Panc1 (cell line): ENCODE measurements around the gene CPB1. TPM values are rescaled to one million over a fixed set of nuclear protein-coding genes. Genes with fewer than 3 reads are reported as not detected.

ENCODE experiments used
- ATAC-seq: fragments of 200-7000 bp; cut with Tn5 transposase; 2 replicates; pipeline ENCODE4 v1.9.1; 2020; ENCODE audit warnings: mild to moderate bottlenecking, moderate library complexity
- BruUV-seq: library from RNA; stranded (reverse); fragments of 400-500 nt; replicated peaks from 2 replicates; lab custom pipeline; 2021; lab: Mats Ljungman, UMichigan
- CTCF ChIA-PET: fragments of 300-600 bp; sonication (Branson Sonifier 250); formaldehyde crosslinking; loops from one replicate; lab custom pipeline; 2022; ENCODE audit warnings: antibody characterized with exemption; lab: Charles Lee
- POLR2A ChIA-PET: fragments of 300-600 bp; sonication (Branson Sonifier 250); formaldehyde crosslinking; loops from one replicate; lab custom pipeline; 2022; ENCODE audit warnings: antibody characterized with exemption; lab: Charles Lee
- DNase-seq: peaks from one replicate; pipeline ENCODE4 v3.0.0-alpha.2; 2010; ENCODE audit warnings: low read depth, low spot score
- H3K27ac ChIP-seq: 2 replicates; pipeline ENCODE4 v1.5.1; 2011; ENCODE audit warnings: mild to moderate bottlenecking, low read length, inconsistent platforms
- H3K27me3 ChIP-seq: fragments of 200-500 bp; sonication (Bioruptor generic); 2 replicates; pipeline ENCODE4 v1.6.0; 2014; ENCODE audit warnings: low read length, inconsistent platforms; ENCODE audit not compliant: control insufficient read depth, insufficient read depth
- H3K36me3 ChIP-seq: fragments of 200-500 bp; sonication (Bioruptor generic); 2 replicates; pipeline ENCODE4 v1.5.1; 2014; ENCODE audit warnings: inconsistent platforms, mild to moderate bottlenecking, low read length, moderate library complexity; ENCODE audit not compliant: control insufficient read depth, insufficient read depth
- H3K4me1 ChIP-seq: 2 replicates; pipeline ENCODE4 v1.5.1; 2011; ENCODE audit warnings: inconsistent platforms, mild to moderate bottlenecking, low read length, moderate library complexity; ENCODE audit not compliant: control insufficient read depth, insufficient read depth
- H3K4me3 ChIP-seq, 2 experiments: 2 replicates each; pipeline ENCODE4 v1.5.1; 2011 to 2012; ENCODE audit warnings: low read depth in 2 of 2, low read length in 2 of 2, mild to moderate bottlenecking in 2 of 2, inconsistent platforms in 1 of 2, moderate library complexity in 1 of 2
- H3K9me3 ChIP-seq: fragments of 200-500 bp; sonication (Bioruptor generic); 2 replicates; pipeline ENCODE4 v1.5.1; 2014; ENCODE audit warnings: low read depth, mild to moderate bottlenecking, inconsistent platforms, low read length, moderate library complexity; ENCODE audit not compliant: control insufficient read depth, insufficient read depth
- CTCF ChIP-seq: fragments of 450-650 bp; IDR thresholded peaks from 2 replicates; pipeline ENCODE4 v1.5.1; 2017; ENCODE audit warnings: mild to moderate bottlenecking
- POLR2AphosphoS5 ChIP-seq: IDR thresholded peaks from 2 replicates; pipeline ENCODE4 v1.6.1; 2012; ENCODE audit warnings: mild to moderate bottlenecking, low read depth, low read length, moderate library complexity
- SIN3A ChIP-seq: IDR thresholded peaks from 2 replicates; pipeline ENCODE4 v1.6.1; 2012; ENCODE audit warnings: low read depth, mild to moderate bottlenecking, low read length, moderate library complexity, borderline replicate concordance; ENCODE audit not compliant: insufficient read depth
- TCF7L2 ChIP-seq: IDR thresholded peaks from 2 replicates; pipeline ENCODE4 v1.6.1; 2011; ENCODE audit warnings: mild to moderate bottlenecking, low read depth, low read length, inconsistent platforms
- in situ Hi-C: cut with HindIII; loops from 2 replicates; pipeline ENCODE4 v1.10.0; 2016; ENCODE audit warnings: low sequenced_read_pairs, low pct_unique_long_range_greater_than_20kb
- intact Hi-C: fragments of 100-400 bp; cut with micrococcal nuclease; formaldehyde crosslinking; loops from one replicate; pipeline ENCODE4 v1.10.0; 2022; ENCODE audit not compliant: unreplicated experiment
- total RNA-seq: library from RNA; stranded (reverse); gene quantifications from one replicate; pipeline ENCODE4 v1.2.1, GENCODE V29; 2021; ENCODE audit not compliant: unreplicated experiment
- TF ChIP-seq, protein P1 (sequence below), 2 experiments: IDR thresholded peaks; 2 replicates each; pipeline ENCODE4 v1.6.1; 2011 to 2012; ENCODE audit warnings: low read depth in 2 of 2, control low read depth in 1 of 2, low read length in 1 of 2, mild to moderate bottlenecking in 1 of 2, moderate library complexity in 1 of 2; ENCODE audit not compliant: insufficient read depth in 1 of 2

The CPB1 gene
- total RNA-seq, 1 experiment from 2014 or later = 4.4 TPM

DNA sequence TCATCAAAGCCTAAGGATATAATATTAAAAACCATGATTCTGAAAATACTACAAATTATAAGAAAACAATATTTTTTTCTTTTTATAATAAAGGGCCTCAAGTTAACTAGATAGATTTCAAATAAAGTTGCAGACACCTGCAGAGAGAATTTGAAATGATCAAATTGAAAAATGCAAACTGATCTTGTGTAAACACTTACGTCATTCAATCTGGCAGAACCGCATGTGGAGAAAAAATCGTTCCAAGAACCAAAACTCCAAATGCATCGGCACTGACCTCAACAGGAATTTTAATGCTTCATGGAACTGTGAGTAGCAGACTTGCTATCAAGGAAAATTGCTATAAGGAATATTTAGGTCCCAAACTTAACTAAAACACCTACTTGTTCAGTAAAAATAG, 54.7 kb downstream of the CPB1 start:
- Histone ChIP-seq H3K4me1 (no peaks in the 10 kb centered on the region), H3K27ac (no peak overlapping the region), H3K36me3 (no peaks in the 10 kb centered on the region), H3K9me3 (no peaks in the 10 kb centered on the region), H3K27me3 (peaks cover 10% of the 10 kb centered on the region), H3K4me3 (no peak overlapping the region)
- TF ChIP-seq TCF7L2 (no peak), POLR2AphosphoS5 (no peak)
- ChIA-PET POLR2A (no interaction called here), CTCF (no interaction called here)
- BruUV-seq = no TSS peak
- intact Hi-C loops (no loop called here), in situ Hi-C loops (no loop called here)
- ATAC-seq (no peak), DNase-seq (no peak)

DNA sequence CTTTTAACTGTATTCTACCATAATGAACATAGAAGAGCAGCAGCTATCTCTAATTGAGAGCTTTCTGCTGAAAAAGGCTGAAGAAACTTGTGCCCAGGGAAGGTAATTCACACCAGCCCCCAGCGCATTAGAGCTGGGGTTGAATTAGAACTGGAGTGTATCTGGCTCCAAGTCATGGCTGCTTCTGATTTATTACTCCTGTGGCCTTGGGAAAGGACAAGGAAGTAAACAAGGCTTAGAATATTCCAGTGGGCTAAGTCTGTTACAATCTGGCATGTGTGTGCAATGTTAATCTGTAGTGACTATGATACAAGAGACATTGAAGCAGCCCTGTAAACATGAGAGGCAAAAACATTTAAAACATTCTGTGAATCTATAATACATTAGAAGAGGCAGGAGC, 55.6 kb downstream of the CPB1 start:
- H3K9me3 ChIP-seq = no peaks in the 10 kb centered on the region
- intact Hi-C loops (no loop called here), in situ Hi-C loops (no loop called here)
- no TSS peak for BruUV-seq
- ATAC-seq (no peak), DNase-seq (no peak)
- H3K4me3 ChIP-seq = no peak overlapping the region
- no peaks in the 10 kb centered on the region for H3K36me3 ChIP-seq
- POLR2A ChIA-PET = no interaction called here
- no peak for TF ChIP-seq SIN3A
- TF ChIP-seq CTCF = no peak
- TF ChIP-seq, protein P1, sequence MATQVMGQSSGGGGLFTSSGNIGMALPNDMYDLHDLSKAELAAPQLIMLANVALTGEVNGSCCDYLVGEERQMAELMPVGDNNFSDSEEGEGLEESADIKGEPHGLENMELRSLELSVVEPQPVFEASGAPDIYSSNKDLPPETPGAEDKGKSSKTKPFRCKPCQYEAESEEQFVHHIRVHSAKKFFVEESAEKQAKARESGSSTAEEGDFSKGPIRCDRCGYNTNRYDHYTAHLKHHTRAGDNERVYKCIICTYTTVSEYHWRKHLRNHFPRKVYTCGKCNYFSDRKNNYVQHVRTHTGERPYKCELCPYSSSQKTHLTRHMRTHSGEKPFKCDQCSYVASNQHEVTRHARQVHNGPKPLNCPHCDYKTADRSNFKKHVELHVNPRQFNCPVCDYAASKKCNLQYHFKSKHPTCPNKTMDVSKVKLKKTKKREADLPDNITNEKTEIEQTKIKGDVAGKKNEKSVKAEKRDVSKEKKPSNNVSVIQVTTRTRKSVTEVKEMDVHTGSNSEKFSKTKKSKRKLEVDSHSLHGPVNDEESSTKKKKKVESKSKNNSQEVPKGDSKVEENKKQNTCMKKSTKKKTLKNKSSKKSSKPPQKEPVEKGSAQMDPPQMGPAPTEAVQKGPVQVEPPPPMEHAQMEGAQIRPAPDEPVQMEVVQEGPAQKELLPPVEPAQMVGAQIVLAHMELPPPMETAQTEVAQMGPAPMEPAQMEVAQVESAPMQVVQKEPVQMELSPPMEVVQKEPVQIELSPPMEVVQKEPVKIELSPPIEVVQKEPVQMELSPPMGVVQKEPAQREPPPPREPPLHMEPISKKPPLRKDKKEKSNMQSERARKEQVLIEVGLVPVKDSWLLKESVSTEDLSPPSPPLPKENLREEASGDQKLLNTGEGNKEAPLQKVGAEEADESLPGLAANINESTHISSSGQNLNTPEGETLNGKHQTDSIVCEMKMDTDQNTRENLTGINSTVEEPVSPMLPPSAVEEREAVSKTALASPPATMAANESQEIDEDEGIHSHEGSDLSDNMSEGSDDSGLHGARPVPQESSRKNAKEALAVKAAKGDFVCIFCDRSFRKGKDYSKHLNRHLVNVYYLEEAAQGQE (IDR thresholded peaks at IDR 0.05; ENCODE audit: insufficient read depth in 1 of 2, low read depth in 2 of 2, low read length in 1 of 2) = no peak
- H3K27me3 ChIP-seq = peaks cover 14% of the 10 kb centered on the region
- H3K4me1 ChIP-seq = no peaks in the 10 kb centered on the region
- H3K27ac ChIP-seq = no peak overlapping the region
- CTCF ChIA-PET = no interaction called here

DNA sequence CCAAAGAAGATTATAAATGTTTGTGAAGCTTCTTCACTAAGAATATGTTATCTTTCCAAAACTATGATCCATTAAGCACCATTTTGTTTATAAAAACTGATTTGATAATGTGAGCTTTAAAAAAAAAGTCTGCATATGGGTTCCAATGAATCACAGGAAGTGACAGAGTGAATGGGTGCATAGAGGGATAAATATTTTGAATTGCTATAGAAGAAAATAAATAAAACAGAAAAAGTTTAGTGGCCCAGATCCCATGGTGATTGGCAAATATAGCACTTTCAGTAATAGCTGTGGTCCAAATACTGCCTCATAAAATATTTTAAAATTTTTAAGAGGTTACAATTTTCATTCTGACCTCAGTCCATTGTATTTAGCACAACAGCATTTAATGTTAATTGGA, 56.6 kb downstream of the CPB1 start:
- DNase-seq (no peak), ATAC-seq (no peak)
- H3K4me1 ChIP-seq = no peaks in the 10 kb centered on the region
- ChIA-PET CTCF (no interaction called here), POLR2A (no interaction called here)
- no TSS peak for BruUV-seq
- H3K36me3 ChIP-seq = no peaks in the 10 kb centered on the region
- H3K9me3 ChIP-seq = no peaks in the 10 kb centered on the region
- H3K27ac ChIP-seq = no peak overlapping the region
- in situ Hi-C loops = no loop called here
- H3K27me3 ChIP-seq = peaks cover 12% of the 10 kb centered on the region
- intact Hi-C loops = no loop called here
- TF ChIP-seq, protein P1 (IDR thresholded peaks at IDR 0.05; ENCODE audit: insufficient read depth in 1 of 2, low read depth in 2 of 2, low read length in 1 of 2) = no peak
- TF ChIP-seq CTCF (no peak), SIN3A (no peak), POLR2AphosphoS5 (no peak), TCF7L2 (no peak)
- no peak overlapping the region for H3K4me3 ChIP-seq
